Neural progenitor cell (in vitro differentiated cells): Measurements from ENCODE around the gene TAOK2.

Experiments used
- CTCF ChIP-seq: fragments of 200-600 bp; sonication (generic); IDR thresholded peaks from 2 replicates; pipeline ENCODE4 v1.5.1; 2017; ENCODE audit warnings: antibody characterized with exemption, mild to moderate bottlenecking
- EZH2 ChIP-seq: fragments of 200-600 bp; sonication (generic); IDR thresholded peaks from 2 replicates; pipeline ENCODE4 v1.6.1; 2017; ENCODE audit warnings: antibody characterized with exemption, mild to moderate bottlenecking, moderate library complexity

- TF ChIP-seq CTCF: no peak
- no peak for TF ChIP-seq EZH2
Observed at GRCh38 chr16:29968205-29968604, 5.5 kb upstream of the TAOK2 start.
